IMR-90 (cell line): ENCODE data around the gene DAPK1. TPM values are rescaled to one million over a fixed set of nuclear protein-coding genes. Genes with fewer than 3 reads are reported as not detected.

Experiments
- ATAC-seq: fragments of 200-7000 bp; cut with Tn5 transposase; 2 replicates; pipeline ENCODE4 v1.9.1; 2020; ENCODE audit warnings: low read depth, mild to moderate bottlenecking, moderate library complexity
- BruUV-seq: library from RNA; stranded (reverse); fragments of 400-500 nt; replicated peaks from 2 replicates; lab custom pipeline; 2021; lab: Mats Ljungman, UMichigan
- CTCF ChIA-PET: fragments of 300-600 bp; formaldehyde crosslinking; extraction: SDS; loops from one replicate; lab custom pipeline; 2021; ENCODE audit warnings: antibody characterized with exemption; lab: Yijun Ruan, JAX
- POLR2A ChIA-PET: fragments of 300-600 bp; sonication (Branson Sonifier 250); formaldehyde crosslinking; loops from one replicate; lab custom pipeline; 2022; ENCODE audit warnings: antibody characterized with exemption; ENCODE audit not compliant: unreplicated experiment; lab: Charles Lee
- DNase-seq: peaks from one replicate; pipeline ENCODE4 v3.0.0; 2013
- H2AFZ ChIP-seq: replicated peaks from 2 replicates; pipeline ENCODE3; 2013; ENCODE audit warnings: low read length, mild to moderate bottlenecking; ENCODE audit not compliant: poor library complexity
- H2AK5ac ChIP-seq: 2 replicates; pipeline ENCODE4 v1.6.1; 2013; ENCODE audit warnings: low read depth, low read length, inconsistent platforms
- H2AK9ac ChIP-seq: replicated peaks from 2 replicates; pipeline ENCODE3; 2013; ENCODE audit warnings: mild to moderate bottlenecking, low read depth, low read length, moderate library complexity; ENCODE audit not compliant: poor library complexity
- H2BK120ac ChIP-seq: 2 replicates; pipeline ENCODE4 v1.6.1; 2013; ENCODE audit warnings: low read depth, low read length, inconsistent platforms
- H2BK15ac ChIP-seq: 3 replicates; pipeline ENCODE4 v1.6.1; 2013; ENCODE audit warnings: low read depth, low read length, inconsistent platforms
- H2BK20ac ChIP-seq: 2 replicates; pipeline ENCODE4 v1.6.1; 2013; ENCODE audit warnings: low read depth, mild to moderate bottlenecking, inconsistent platforms, low read length, moderate library complexity
- H2BK5ac ChIP-seq: 2 replicates; pipeline ENCODE4 v1.6.1; 2013; ENCODE audit warnings: mild to moderate bottlenecking, low read depth, low read length, inconsistent platforms; ENCODE audit not compliant: poor library complexity, severe bottlenecking
- H3K14ac ChIP-seq: replicated peaks from 2 replicates; pipeline ENCODE4 v1.6.1; 2013; ENCODE audit warnings: low read depth, low read length, inconsistent platforms
- H3K18ac ChIP-seq: 2 replicates; pipeline ENCODE4 v1.6.1; 2013; ENCODE audit warnings: low read depth, low read length, control low read depth
- H3K23ac ChIP-seq: 2 replicates; pipeline ENCODE4 v1.6.1; 2013; ENCODE audit warnings: low read depth, low read length, inconsistent platforms
- H3K27ac ChIP-seq: 2 replicates; pipeline ENCODE4 v1.5.1; 2013; ENCODE audit warnings: mild to moderate bottlenecking, control low read depth, low read length; ENCODE audit not compliant: insufficient read depth
- H3K27me3 ChIP-seq: 2 replicates; pipeline ENCODE4 v1.6.1; 2013; ENCODE audit warnings: low read length; ENCODE audit not compliant: control insufficient read depth, insufficient read depth
- H3K36me3 ChIP-seq: 2 replicates; pipeline ENCODE4 v1.6.1; 2013; ENCODE audit warnings: low read length, mixed read lengths; ENCODE audit not compliant: control insufficient read depth, insufficient read depth
- H3K4ac ChIP-seq: 2 replicates; pipeline ENCODE4 v1.6.1; 2013; ENCODE audit warnings: low read depth, low read length, inconsistent platforms
- H3K4me1 ChIP-seq: 2 replicates; pipeline ENCODE4 v1.6.1; 2013; ENCODE audit warnings: low read length, mixed read lengths; ENCODE audit not compliant: control insufficient read depth, insufficient read depth
- H3K4me2 ChIP-seq: 2 replicates; pipeline ENCODE4 v1.6.1; 2013; ENCODE audit warnings: low read depth, mild to moderate bottlenecking, control low read depth, low read length, moderate library complexity
- H3K4me3 ChIP-seq: 2 replicates; pipeline ENCODE4 v1.5.1; 2013; ENCODE audit warnings: low read depth, mild to moderate bottlenecking, control low read depth, low read length, moderate library complexity; ENCODE audit not compliant: insufficient read depth
- H3K56ac ChIP-seq: 2 replicates; pipeline ENCODE4 v1.6.1; 2013; ENCODE audit warnings: low read length, inconsistent platforms; ENCODE audit not compliant: insufficient read depth; ENCODE audit errors: extremely low read depth
- H3K79me1 ChIP-seq, 2 experiments: 2 replicates each; pipeline ENCODE4 v1.6.1; 2013; ENCODE audit warnings: low read length in 2 of 2, inconsistent platforms in 1 of 2, low read depth in 1 of 2
- H3K9ac ChIP-seq: 2 replicates; pipeline ENCODE4 v1.6.1; 2013; ENCODE audit warnings: low read depth, low read length, control low read depth
- H3K9me1 ChIP-seq: 2 replicates; pipeline ENCODE4 v1.6.1; 2013; ENCODE audit warnings: low read length, inconsistent platforms; ENCODE audit not compliant: insufficient read depth
- H3K9me3 ChIP-seq: 2 replicates; pipeline ENCODE4 v1.6.1; 2013; ENCODE audit warnings: low read length; ENCODE audit not compliant: control insufficient read depth, insufficient read depth
- H4K20me1 ChIP-seq: 2 replicates; pipeline ENCODE4 v1.6.1; 2013; ENCODE audit warnings: low read length, inconsistent platforms; ENCODE audit not compliant: insufficient read depth
- H4K5ac ChIP-seq: 2 replicates; pipeline ENCODE4 v1.6.1; 2013; ENCODE audit warnings: mild to moderate bottlenecking, low read depth, low read length, control low read depth
- H4K8ac ChIP-seq, 2 experiments: 2 replicates each; pipeline ENCODE4 v1.6.1; 2013; ENCODE audit warnings: low read depth in 2 of 2, low read length in 2 of 2, control low read depth in 1 of 2, inconsistent platforms in 1 of 2
- H4K91ac ChIP-seq: 2 replicates; pipeline ENCODE4 v1.6.1; 2013; ENCODE audit warnings: low read depth, low read length, inconsistent platforms; ENCODE audit not compliant: insufficient read depth
- BHLHE40 ChIP-seq: fragments of 150-350 bp; IDR thresholded peaks from 2 replicates; pipeline ENCODE4 v1.6.1; 2016; ENCODE audit warnings: mild to moderate bottlenecking, low read depth, low read length
- CEBPB ChIP-seq: IDR thresholded peaks from 2 replicates; pipeline ENCODE4 v1.6.1; 2012; ENCODE audit warnings: low read depth, low read length, improper control_type of control experiment
- CHD1 ChIP-seq: IDR thresholded peaks from 2 replicates; pipeline ENCODE4 v1.6.1; 2012; ENCODE audit warnings: low read depth, low read length, improper control_type of control experiment
- FOS ChIP-seq: fragments of 150-350 bp; IDR thresholded peaks from 2 replicates; pipeline ENCODE4 v1.6.1; 2016; ENCODE audit warnings: low read depth, low read length
- MAFK ChIP-seq: IDR thresholded peaks from 2 replicates; pipeline ENCODE4 v1.6.1; 2012; ENCODE audit warnings: low read depth, low read length, improper control_type of control experiment
- MAZ ChIP-seq: IDR thresholded peaks from 2 replicates; pipeline ENCODE4 v1.6.1; 2012; ENCODE audit warnings: low read depth, mild to moderate bottlenecking, low read length, improper control_type of control experiment, moderate library complexity, borderline replicate concordance
- MXI1 ChIP-seq: IDR thresholded peaks from 2 replicates; pipeline ENCODE4 v1.6.1; 2012; ENCODE audit warnings: low read depth, mild to moderate bottlenecking, low read length, moderate library complexity, borderline replicate concordance
- NFE2L2 ChIP-seq: fragments of 150-350 bp; IDR thresholded peaks from 2 replicates; pipeline ENCODE4 v1.6.1; 2016; ENCODE audit warnings: low read depth, mild to moderate bottlenecking, low read length
- POLR2A ChIP-seq: IDR thresholded peaks from 2 replicates; pipeline ENCODE4 v1.6.1; 2012; ENCODE audit warnings: mild to moderate bottlenecking, low read depth, low read length
- RAD21 ChIP-seq: IDR thresholded peaks from 2 replicates; pipeline ENCODE4 v1.6.1; 2012; ENCODE audit warnings: low read length, improper control_type of control experiment
- RCOR1 ChIP-seq: IDR thresholded peaks from 2 replicates; pipeline ENCODE4 v1.6.1; 2012; ENCODE audit warnings: mild to moderate bottlenecking, low read length, improper control_type of control experiment; ENCODE audit not compliant: insufficient replicate concordance
- RFX5 ChIP-seq: IDR thresholded peaks from 2 replicates; pipeline ENCODE4 v1.8.0; 2012; ENCODE audit warnings: low read depth, mild to moderate bottlenecking, low read length, moderate library complexity
- SMC3 ChIP-seq: fragments of 150-350 bp; IDR thresholded peaks from 2 replicates; pipeline ENCODE4 v1.6.1; 2016; ENCODE audit warnings: low read depth, mild to moderate bottlenecking, antibody characterized with exemption, low read length, moderate library complexity
- WGBS, 2 experiments: methylation state at CpG; one replicate each; pipeline versions ENCODE4 v1.1.5 to v1.1.7; 2013; ENCODE audit warnings: missing lambda C conversion rate in 2 of 2; ENCODE audit not compliant: insufficient read length in 1 of 2; ENCODE audit errors: extremely low coverage in 2 of 2; 5-methylcytosine and 5-hydroxymethylcytosine counted together
- dilution Hi-C: fragments of 300-500 bp; cut with HindIII; formaldehyde crosslinking; loops from one replicate; pipeline ENCODE4 v1.14.3; 2018; ENCODE audit warnings: low sequenced_read_pairs; ENCODE audit not compliant: unreplicated experiment
- in situ Hi-C: fragments of 300-500 bp; cut with MboI; formaldehyde crosslinking; loops from 3 replicates; pipeline ENCODE4 v1.14.3; 2019; ENCODE audit warnings: low sequenced_read_pairs, inconsistent platforms, mixed read lengths
- intact Hi-C: fragments of 100-400 bp; cut with micrococcal nuclease; formaldehyde crosslinking; loops from 2 replicates; pipeline ENCODE4 v1.10.0; 2022
- polyA plus RNA-seq, 3 experiments: library from polyadenylated mRNA; depleted of rRNA; stranded (reverse); fragments of >200 nt; gene quantifications; 2 replicates each; pipeline ENCODE4 v1.2.3, GENCODE V29; 2012; ENCODE audit warnings: low replicate concordance in 1 of 3
- total RNA-seq: library from RNA; depleted of rRNA; stranded (reverse); fragments of >200 nt; gene quantifications from 2 replicates; pipeline ENCODE4 v1.2.3, GENCODE V29; 2012
- TF ChIP-seq, protein P1 (sequence below): conservative IDR thresholded peaks from 2 replicates; pipeline ENCODE4 v1.5.1; 2012; ENCODE audit warnings: mild to moderate bottlenecking, low read depth, low read length, improper control_type of control experiment
- TF ChIP-seq, protein P2 (sequence below): fragments of 150-350 bp; IDR thresholded peaks from 2 replicates; pipeline ENCODE4 v1.6.1; 2016; ENCODE audit warnings: low read depth, mild to moderate bottlenecking, low read length, moderate library complexity, borderline replicate concordance

DAPK1 gene
- total and polyA plus RNA-seq, 2 of the 4 experiments (the other 2 are of a cell fraction) = under 0.01 to 0.03 TPM

DNA sequence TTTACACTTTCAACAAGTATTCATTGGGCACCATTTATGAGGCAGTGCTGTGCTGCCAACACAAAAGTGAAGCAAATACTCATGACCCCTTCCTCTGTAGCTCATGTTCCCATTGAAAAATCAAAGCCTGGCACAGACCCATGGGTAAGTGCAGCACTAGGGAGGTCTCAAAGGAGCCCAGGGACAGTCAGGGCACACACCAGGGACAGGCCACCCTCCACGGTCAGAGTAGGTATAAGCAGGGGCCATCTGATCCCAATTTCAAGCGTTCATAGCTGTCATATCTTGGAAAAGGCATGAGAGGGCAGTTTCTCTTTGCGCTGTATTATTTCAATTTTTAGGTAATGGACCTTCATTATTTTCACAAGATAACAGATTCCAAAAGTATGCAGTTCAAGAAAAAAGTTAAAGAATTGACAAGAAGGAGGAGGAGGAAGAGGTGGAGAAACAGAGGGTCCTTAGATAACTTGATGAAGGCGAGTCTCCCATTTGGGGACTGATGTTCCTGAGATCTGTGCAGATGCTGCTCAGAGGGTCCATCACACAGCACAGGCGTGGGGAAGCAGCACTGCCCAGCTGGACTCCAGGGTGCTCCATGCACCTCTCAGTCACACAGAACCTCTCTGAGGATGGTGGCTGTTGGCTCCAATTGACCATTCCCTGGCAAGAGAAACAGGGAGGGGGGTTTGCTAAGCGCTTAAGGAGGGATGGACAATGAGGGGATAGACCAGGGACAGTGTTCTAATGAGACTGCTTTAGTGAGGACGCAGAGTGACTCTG, 235.8 kb downstream of the DAPK1 start:
- H4K20me1 ChIP-seq = no peaks in the 10 kb centered on the region
- H2BK20ac ChIP-seq = no peak overlapping the region
- no peak overlapping the region for H3K23ac ChIP-seq
- H3K18ac ChIP-seq = no peak overlapping the region
- H2AFZ ChIP-seq = no peak overlapping the region
- H3K4me1 ChIP-seq = no peaks in the 10 kb centered on the region
- BruUV-seq = no TSS peak
- H3K27me3 ChIP-seq = no peaks in the 10 kb centered on the region; the same call in 1 of the 2 replicates
- H2BK5ac ChIP-seq = no peak overlapping the region
- H3K27ac ChIP-seq = no peak overlapping the region
- ATAC-seq (no peak), DNase-seq (no peak)
- no peak overlapping the region for H2AK9ac ChIP-seq
- no peaks in the 10 kb centered on the region for H3K9me1 ChIP-seq
- no peak overlapping the region for H3K4me2 ChIP-seq
- 60% methylated on average over 1 of the region's 7 CpGs; no CpG with 5 or more reads in 1 of the 2 experiments for WGBS, 2 experiments
- no peak overlapping the region for H4K8ac ChIP-seq
- dilution Hi-C loops = no loop called here
- intact Hi-C loops = no loop called here
- in situ Hi-C loops = no loop called here
- H3K9me3 ChIP-seq = no peaks in the 10 kb centered on the region
- no peak overlapping the region for H2BK15ac ChIP-seq
- no peak overlapping the region for H4K91ac ChIP-seq
- H3K79me1 ChIP-seq = peaks cover 4 to 7% of the 10 kb centered on the region in 2 experiments; a peak in 2 of 4 replicates
- no peak overlapping the region for H2BK120ac ChIP-seq
- no peak overlapping the region for H2AK5ac ChIP-seq
- H3K36me3 ChIP-seq = peaks cover 14% of the 10 kb centered on the region
- no peak overlapping the region for H4K5ac ChIP-seq
- no peak overlapping the region for H3K9ac ChIP-seq
- H3K14ac ChIP-seq = no peak overlapping the region
- H3K56ac ChIP-seq = no peak overlapping the region
- CTCF ChIA-PET = interaction anchor here (0.9 kb wide), 1 partner anchor 308 kb away, joined by 3 read pairs; no protein-coding TSS in a partner anchor
- POLR2A ChIA-PET = no interaction called here
- H3K4me3 ChIP-seq = no peak overlapping the region
- H3K4ac ChIP-seq = no peak overlapping the region
- TF ChIP-seq, protein P1, sequence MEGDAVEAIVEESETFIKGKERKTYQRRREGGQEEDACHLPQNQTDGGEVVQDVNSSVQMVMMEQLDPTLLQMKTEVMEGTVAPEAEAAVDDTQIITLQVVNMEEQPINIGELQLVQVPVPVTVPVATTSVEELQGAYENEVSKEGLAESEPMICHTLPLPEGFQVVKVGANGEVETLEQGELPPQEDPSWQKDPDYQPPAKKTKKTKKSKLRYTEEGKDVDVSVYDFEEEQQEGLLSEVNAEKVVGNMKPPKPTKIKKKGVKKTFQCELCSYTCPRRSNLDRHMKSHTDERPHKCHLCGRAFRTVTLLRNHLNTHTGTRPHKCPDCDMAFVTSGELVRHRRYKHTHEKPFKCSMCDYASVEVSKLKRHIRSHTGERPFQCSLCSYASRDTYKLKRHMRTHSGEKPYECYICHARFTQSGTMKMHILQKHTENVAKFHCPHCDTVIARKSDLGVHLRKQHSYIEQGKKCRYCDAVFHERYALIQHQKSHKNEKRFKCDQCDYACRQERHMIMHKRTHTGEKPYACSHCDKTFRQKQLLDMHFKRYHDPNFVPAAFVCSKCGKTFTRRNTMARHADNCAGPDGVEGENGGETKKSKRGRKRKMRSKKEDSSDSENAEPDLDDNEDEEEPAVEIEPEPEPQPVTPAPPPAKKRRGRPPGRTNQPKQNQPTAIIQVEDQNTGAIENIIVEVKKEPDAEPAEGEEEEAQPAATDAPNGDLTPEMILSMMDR = no peak
- TF ChIP-seq POLR2A (no peak), MAFK (no peak), RAD21 (no peak), RCOR1 (no peak), BHLHE40 (no peak), CHD1 (no peak), NFE2L2 (no peak), SMC3 (no peak), FOS (no peak), CEBPB (no peak), RFX5 (no peak), MAZ (no peak), MXI1 (no peak)
- TF ChIP-seq, protein P2, sequence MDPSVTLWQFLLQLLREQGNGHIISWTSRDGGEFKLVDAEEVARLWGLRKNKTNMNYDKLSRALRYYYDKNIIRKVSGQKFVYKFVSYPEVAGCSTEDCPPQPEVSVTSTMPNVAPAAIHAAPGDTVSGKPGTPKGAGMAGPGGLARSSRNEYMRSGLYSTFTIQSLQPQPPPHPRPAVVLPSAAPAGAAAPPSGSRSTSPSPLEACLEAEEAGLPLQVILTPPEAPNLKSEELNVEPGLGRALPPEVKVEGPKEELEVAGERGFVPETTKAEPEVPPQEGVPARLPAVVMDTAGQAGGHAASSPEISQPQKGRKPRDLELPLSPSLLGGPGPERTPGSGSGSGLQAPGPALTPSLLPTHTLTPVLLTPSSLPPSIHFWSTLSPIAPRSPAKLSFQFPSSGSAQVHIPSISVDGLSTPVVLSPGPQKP = no peak
